Measurements from ENCODE around the gene SPAG16.

- TF ChIP-seq POLR2A (IDR thresholded peaks at IDR 0.05; ENCODE audit: low read depth, low read length) (no peak), POLR2AphosphoS5 (IDR thresholded peaks at IDR 0.05; ENCODE audit: low read depth, low read length) (no peak), TAF1 (IDR thresholded peaks at IDR 0.05; ENCODE audit: borderline replicate concordance, low read depth, low read length) (no peak)
These were observed 750.2 kb downstream of the SPAG16 start for GRCh38 chr2:214034417-214034816.
